GM19043 (cell line): ENCODE data around the gene CDKAL1.

Experiments used
- ATAC-seq: cut with Tn5 transposase; IDR thresholded peaks from one replicate; pipeline ENCODE4 v1.9.1; 2021; ENCODE audit warnings: low read depth; ENCODE audit not compliant: unreplicated experiment

The CDKAL1 gene

DNA sequence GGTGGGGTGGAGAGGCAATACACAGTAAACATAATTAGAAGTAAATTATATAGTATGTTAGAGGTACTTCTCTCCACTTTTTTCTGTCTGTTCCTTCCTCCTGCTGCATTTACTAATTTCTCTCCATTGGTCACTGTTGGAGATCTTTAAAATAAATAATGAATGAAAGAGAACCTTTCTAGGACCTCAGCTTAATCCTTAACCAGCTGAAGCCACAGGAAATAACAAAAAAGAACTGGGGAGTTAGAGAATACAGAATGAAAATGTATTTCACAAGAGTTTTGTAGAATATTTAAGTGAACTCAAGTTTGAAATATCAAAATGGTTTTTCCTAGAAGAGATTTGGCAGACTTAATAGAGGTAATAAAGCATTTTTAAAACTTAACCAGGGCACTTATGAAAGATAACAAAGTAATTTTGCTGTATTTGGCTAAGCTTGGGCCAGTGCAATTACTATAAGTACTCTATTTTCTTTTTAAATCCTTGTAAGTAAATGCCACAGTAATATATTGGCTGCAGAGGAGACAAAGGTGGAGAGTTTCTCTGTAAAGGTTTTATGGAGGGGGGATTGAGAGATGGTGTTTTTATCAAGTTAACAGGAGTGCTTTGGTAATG, 405.0 kb downstream of the CDKAL1 start:
- no peak for ATAC-seq

DNA sequence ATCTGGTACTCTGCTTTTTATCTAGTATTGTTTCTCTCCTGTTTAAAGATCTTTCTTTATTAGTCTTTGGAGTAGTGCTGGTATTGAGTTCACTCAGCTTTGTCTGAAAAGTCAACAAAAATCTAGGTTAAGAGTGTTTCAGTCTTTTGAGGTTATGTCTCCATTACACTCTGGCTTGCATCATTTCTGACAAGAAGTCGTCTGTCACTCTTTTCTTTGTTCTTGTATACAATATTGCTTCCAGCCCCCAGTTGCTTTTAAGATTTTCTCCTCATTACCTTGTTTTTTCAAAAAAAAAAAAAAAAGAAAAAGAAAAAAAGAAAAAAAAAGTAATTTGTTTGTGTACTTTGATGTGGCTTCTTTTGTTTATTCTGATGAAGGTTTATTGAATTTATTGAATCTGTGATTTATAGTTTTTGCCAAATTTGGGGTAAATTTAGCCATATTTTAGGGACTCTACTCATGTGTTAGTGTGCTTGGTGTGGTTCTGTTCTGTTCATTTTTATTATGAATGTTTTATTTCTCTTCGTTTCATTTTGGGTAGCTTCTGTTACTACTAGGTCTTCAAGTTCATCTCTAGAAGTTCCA, 408.9 kb downstream of the CDKAL1 start:
- no peak for ATAC-seq

DNA sequence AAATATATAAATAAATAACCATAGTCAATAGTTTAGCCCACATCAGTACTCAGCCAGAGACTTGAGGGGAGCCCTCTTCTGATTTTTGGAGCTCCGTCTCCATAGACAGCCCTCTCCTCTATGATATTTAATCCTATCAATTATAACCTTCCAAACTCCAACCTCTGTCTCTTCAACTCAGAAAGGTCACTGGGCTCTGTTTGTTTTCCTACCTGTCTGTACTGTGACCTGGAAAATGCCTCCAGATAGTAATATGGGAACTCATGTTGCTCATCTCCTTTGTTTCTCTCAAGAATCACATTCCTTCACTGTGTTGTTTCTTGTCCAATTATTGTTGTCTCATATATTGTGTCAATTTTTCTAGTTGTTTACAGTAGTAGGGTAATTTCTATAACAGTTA, 409.7 kb downstream of the CDKAL1 start:
- ATAC-seq: no peak

DNA sequence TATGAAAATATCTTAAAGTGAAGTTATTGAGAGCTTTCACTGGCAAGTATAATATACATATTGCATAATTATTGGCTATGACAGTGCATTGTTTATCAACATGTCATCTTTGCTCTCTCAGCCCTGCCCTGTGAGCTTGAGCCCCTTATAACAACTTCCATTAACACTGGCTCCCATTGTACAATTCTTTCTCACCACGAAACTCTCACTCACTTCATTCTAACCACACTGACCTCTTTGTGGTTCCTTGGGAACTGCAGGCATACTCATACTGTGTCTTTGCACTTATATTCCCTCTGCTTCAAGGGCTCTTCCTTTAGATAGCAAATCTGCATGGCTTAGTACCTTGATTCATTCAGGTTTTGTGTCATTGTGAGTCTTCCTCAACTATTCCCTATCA, 411.8 kb downstream of the CDKAL1 start:
- peak; percentile 92 for ATAC-seq

DNA sequence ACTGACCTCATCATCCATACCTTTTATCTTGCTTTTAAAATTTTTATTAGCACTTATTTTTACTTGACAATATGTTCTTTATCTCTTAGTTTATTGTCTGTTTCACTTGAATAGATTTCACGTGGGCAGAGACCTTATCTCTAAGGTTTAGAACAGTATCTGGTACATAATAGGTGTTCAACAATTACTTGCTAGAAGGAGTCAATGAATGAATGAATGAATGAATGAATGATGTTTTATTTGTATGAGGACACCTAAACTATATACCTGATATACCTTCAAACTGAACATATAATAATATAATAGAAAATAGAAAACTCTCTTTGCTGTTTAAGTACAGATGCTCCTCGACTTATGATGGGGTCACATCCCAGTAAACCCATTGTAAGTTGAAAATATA, 412.6 kb downstream of the CDKAL1 start:
- no peak for ATAC-seq

DNA sequence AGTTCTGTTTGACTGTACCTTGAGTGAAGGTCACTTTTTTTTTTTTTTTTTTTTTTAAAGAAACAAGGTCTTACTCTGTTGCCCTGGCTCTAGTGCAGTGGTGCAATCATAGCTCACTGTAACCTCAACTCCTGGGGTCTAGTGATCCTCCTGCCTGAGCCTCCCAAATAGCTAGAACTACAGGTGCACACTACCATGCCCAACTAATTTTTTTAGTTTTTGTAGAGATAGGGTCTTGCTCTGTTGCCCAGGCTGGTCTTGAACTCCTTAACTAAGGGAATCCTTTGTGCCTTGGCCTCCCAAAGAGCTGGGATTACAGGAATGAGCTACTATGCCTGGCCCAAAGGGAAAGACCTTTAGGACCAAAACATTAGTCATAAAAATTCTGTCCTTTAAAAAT, 413.7 kb downstream of the CDKAL1 start:
- ATAC-seq: no peak

DNA sequence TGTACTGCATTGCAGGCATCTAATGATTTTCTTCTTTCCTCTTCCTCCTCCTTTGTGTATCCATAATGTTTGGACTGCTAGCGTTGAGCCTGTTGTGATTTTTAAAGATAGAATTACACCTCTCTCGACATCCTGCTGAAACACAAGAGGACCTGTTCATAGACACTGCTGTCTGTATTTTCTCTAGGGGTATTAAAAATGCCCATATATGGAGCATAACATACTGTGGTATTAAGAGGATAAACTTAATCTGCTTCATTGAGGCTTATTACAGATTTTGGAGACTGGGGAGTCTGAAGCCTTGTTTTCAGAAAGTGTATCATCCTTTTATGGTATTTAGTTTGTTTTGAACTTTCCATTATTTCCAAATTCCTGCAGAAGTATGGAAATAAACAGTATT, 414.3 kb downstream of the CDKAL1 start:
- ATAC-seq: no peak

DNA sequence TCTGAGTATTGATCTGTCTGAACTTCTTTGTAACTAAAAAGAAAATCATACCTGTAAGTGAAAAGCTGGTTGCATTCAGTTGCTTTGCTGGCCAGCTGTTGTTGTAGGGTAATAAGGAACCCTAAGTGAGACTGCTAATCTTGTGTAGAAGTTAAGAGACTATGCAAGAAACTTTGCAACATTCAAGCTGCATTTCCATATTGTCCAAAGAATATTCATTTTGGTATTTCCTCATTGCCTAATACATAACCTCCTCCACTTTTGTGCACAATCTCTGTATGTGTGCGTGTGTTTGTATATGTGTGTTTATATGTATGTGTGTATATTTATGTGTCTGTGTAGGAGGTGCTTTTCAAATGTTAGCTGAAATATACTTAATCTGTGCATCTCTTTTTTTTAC, 414.9 kb downstream of the CDKAL1 start:
- no peak for ATAC-seq

DNA sequence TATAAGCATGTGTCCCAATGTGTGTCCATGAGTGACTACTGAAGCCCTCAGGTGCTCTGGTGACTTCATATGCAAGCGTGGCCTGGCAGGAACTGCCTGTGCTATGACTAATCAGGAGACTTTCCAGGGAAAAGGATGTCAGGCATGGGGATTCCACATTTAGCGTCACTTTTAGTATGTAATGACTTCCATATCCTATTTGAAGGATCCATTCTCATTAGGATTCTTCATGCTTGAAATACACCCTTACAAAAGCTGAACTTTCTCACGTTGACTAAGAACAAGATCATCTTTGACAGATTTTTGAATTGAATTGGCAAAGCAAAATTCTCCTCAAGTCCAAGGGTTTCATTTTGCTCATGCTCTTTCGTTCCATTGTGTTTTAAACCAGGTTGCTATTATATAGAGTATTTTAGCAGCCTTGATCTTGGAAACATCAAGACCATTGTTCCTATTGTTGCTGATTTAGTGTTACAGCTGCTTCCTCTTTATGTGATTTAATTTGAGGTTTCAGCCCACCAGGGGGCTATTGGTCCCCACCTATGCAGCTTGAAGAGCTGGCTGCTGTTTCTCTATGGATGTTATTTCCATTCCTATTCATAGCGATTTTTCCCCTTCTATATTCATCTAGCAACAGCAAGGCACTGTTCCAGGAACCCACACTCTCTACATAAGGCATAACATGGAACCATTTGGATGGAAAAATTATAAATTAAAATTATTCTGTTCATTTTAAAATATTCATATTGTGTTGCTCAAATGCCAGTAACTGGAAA, 418.6 kb downstream of the CDKAL1 start:
- no peak for ATAC-seq

DNA sequence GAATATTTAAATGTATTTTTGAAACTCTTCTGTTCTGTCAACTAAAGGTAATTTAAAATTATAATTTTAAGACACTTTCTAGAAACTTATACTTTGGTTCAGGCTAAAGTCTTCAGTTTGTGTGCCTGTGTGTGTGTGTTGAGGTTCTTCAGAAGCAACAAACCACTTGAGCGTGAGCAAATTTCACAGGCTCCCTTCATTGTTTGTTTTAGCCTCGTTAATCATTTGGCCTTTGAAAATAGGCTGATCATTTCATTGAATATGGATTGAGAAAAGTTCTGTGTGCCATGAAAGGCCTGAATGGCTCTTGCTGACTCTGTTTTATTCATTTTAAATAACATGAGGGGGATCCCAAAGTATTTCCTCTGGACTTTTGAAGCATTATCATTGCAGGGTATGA, 420.1 kb downstream of the CDKAL1 start:
- ATAC-seq: no peak

DNA sequence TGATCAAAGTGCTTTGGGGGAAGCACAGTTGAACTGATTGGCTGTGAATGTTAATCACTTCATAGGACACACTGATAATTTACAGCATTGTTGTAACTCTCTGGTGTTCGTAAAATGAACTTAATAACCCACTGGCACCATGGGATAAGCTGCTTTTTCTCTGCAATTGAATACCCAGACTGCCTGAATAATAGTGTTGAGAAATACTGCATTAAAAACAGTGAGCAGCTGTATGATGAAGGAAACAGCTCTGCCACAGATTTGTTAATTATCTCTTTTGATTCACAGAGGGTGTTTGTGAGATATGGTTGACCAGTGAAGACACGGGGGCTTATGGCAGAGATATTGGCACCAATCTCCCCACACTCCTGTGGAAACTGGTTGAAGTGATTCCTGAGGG, 420.9 kb downstream of the CDKAL1 start:
- ATAC-seq: no peak

DNA sequence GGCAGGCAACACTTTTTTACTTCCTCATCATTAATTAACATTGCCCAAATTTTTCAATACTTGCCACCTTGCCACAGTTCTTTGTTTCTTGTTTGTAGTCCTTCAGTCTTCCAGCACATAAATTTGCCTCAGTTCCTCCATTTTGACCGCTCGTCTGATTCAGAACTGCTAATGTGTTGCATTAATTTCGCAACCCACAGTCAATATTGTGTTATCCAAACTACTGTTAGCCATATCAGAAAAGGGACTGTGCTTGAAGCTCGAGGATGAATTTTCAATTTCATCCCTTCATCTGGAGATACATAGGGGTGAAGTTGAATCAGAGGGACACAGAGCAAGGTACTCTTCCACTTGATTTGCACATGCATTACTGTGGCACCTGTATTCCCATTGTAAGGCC, 421.5 kb downstream of the CDKAL1 start:
- ATAC-seq: no peak

DNA sequence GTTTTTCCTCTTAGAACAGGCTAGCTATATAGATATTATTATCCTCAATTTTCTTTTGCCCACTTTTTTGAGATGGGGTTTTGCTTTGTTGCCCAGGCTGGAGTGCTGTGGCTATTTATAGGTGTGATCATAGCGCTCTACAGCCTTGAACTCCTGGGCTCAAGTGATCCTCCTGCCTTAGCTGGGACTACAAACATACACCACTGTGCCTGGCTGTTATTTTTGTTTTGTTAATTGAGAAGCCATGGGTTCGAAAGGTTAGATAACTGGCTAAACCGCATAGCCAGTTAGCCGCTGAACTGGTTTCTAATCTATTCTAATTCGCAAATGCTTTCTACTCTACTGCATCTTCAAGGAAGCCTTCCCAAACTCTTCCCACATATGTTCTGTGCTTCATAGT, 425.8 kb downstream of the CDKAL1 start:
- no peak for ATAC-seq

DNA sequence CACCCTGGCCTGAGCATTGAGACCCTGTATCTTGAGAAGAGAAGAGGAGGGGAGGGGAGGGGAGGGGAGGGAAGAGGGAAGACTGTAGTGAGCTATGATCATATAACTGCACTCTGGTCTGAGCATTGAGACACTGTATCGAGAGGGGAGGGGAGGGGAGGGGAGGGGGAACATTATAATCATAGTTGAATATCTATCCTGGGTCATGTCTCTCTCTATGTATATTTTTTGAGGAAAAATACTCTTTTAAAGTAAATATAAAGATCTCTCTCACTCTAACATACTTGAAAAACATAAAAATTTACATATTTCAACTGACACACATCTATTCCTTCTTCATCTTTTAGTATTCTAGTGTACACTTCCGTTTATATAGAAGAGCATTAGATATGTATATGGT, 431.0 kb downstream of the CDKAL1 start:
- no peak for ATAC-seq

DNA sequence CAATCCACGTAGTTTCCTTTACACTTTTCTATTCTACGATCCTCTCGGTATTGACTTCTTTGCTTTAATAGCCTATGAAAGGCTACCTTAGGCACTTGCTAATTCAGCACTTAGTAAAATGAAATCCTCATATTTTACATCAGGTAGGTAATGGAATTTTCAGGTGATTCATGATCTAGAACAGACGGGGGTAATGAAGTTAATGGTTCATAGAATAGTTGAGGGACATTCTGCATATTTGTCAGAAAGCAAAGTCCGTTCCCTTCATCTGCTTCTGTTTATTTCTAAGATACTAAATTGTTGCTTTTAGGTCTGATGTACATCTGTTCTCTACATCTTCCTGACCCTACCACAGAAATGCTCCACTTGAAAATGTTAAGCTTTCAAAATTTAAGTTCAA, 431.7 kb downstream of the CDKAL1 start:
- ATAC-seq: no peak

DNA sequence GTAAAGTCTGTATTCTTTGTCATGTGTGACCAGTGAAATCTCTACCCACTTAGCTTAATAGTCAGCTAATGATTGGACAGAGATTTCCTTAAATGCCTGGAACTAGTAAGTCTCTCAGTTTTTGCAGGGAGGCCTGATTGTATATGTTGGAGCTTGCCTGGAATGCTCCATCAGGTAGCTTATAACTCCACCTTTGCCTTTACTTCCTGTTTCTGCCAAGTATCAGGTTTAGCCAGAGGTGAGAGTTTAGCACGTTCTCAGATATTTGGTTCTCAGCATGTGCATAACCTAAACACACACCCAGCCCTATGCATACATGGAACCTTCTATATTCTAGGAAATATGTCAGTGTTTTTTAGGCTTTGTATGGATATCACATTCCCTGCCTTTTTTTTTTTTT, 435.3 kb downstream of the CDKAL1 start:
- no peak for ATAC-seq

DNA sequence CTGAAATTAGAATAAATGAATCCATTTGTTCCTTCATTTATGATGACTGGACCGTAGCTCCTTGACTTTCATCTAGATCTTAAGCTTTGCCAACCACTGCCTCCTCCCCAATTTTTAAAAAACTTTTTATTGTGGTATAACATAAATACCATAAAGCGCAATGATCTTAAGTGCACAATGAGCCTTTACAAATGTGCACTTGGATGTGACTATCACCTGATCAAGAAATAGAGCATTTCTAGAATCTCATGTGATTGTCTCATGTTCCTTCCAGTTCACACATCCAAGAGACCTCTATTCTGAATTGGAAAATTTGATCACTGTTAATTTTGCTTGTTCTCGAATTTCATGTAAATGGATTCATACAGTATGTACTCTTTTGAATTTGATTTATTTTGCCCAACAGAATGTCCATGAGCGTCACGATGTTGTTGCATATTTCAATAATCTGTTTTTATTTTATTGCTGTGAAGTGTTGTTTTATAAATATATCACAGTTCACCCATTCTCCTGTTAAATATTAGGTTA, 442.2 kb downstream of the CDKAL1 start:
- ATAC-seq: no peak

DNA sequence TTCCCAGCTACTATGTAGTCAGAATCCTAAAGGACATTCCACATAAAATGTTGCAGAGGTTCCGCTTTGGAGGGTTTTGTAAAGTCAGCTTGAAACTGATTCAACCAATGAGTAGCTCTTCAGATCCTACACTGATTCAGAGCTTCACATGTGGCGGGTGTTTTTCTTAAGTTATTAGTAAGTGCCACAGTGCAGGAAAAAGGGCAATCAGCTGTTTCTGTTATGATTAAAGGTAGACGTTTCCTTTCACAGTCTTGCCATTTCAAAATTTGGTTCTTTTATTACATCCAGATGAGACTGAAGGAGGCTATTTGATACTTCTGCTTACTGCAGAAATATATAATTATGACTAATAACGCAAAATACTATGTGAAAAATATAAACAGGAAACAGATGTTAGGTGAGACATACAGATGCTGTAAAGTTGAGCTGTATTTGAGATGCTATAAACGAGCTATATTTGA, 443.9 kb downstream of the CDKAL1 start:
- ATAC-seq: peak; percentile 64

DNA sequence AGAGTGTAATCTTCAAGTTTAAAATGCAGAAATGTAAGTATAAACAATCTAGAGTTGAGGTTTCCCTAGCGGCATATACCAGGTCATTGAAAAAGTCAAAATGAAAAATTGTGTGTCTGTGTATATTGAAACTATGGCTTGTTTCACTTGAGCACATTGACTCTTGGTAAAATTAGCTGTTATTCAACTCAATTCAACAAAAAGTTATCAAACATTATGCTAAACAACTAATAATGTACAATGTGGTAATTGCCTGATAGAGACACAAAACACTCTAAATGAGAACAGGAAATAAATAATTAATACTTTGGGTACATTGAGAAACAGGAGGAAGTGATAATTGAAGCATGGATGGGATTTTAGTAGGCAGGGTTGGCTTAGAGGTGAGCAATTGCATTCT, 444.8 kb downstream of the CDKAL1 start:
- ATAC-seq: no peak

DNA sequence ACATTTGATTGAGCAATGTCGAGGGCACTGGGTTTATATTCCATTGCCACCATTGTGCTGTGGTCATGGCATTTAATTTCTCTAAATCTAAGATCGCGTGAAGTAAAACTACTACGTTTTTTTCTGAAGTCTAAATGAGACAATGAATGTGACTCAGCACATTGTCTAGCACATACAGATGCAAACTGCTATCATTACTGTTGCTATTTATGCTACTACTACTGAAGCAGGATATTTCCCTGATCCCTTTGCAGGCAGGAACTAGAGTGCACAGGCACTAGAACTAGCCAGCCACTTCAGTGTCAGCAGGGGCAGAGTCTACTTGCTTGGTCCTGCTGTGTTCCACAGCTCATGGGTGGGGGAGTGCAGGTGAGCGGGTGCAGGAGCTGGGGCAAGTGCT, 449.7 kb downstream of the CDKAL1 start:
- ATAC-seq: no peak

DNA sequence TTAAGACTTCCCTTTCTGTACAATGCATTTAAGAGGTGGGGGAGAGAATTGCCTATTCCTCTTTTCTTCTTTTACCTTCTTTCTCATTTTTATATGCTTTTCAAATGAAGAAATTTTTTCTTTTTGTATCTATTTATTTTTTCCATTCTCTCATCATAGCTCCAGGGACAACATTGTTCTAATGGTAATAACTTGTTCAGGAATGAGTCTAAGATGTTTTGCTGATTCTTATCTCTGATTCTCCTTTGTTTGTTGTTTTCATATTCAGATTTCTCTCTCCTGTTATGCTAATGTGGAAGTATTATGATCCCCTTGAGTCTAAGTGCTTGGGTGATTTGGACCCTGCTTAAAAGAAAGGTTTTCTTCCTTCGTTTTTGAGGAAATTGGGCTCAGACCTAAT, 451.6 kb downstream of the CDKAL1 start:
- ATAC-seq: no peak

DNA sequence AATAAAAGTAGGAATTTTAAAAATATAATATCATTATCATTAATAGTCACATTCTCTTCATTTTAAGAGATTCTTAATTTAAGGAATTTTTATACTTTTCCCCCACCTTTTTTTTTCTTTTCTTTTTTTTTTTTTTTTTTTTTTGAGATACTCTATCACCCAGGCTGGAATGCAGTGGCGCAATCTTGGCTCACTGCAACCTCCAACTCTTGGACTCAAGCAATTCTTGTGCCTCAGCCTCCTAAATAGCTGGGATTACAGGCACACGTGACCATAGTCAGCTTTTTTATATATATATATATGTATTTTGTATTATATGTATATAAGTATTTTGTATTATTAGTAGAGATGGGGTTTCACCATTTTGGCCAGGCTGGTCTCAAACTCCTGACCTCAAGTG, 457.7 kb downstream of the CDKAL1 start:
- ATAC-seq: no peak
